ENCODE data around the gene GEMIN8. TPM values are rescaled to one million over a fixed set of nuclear protein-coding genes. Genes with fewer than 3 reads are reported as not detected.

The GEMIN8 gene
- total RNA-seq, 1 experiment from 2014 or later = 14.8 TPM

- no peak overlapping the region for H3K4me2 ChIP-seq (ENCODE audit: insufficient read depth, insufficient read length, low read length)
- TF ChIP-seq CTCF (conservative IDR thresholded peaks at IDR 0.05) = no peak
- H4K91ac ChIP-seq (ENCODE audit: insufficient read length, low read depth, low read length) = no peak overlapping the region
- Mint-ChIP-seq H3K4me1 (no peaks in the 10 kb centered on the region), H3K4me3 (no peak overlapping the region), H3K27me3 (ENCODE audit: low read depth) (peaks cover 2% of the 10 kb centered on the region; the same call in 1 of the 2 replicates), H3K9me3 (peaks cover 19 to 32% of the 10 kb centered on the region in 2 experiments), H3K36me3 (ENCODE audit: insufficient read depth in 1 of 3, low read depth in 3 of 3) (peaks cover 0 to 3% (median 0%) of the 10 kb centered on the region in 3 experiments; a peak in 1 of 7 replicates), H3K27ac (no peak overlapping the region)
- H3K4ac ChIP-seq (ENCODE audit: low read depth, low read length) = no peak overlapping the region
- H3K23me2 ChIP-seq (ENCODE audit: insufficient read length, low read depth, low read length, poor library complexity, severe bottlenecking) = no peaks in the 10 kb centered on the region
- no CpG with 5 or more reads among the region's 3 CpGs for WGBS (ENCODE audit: extremely low coverage, insufficient read length, low lambda C conversion rate)
- H3K79me1 ChIP-seq (ENCODE audit: insufficient read depth, low read depth, low read length, poor library complexity, severe bottlenecking) = no peaks in the 10 kb centered on the region
- no peaks in the 10 kb centered on the region for H3K27me3 ChIP-seq (ENCODE audit: insufficient read depth, low read length)
- DNase-seq = no peak
- H3K4me1 ChIP-seq (ENCODE audit: insufficient read depth, low read length) = no peaks in the 10 kb centered on the region
- no peaks in the 10 kb centered on the region for H4K20me1 ChIP-seq (ENCODE audit: control insufficient read depth, insufficient read depth, insufficient read length)
- H3K18ac ChIP-seq (ENCODE audit: insufficient read length, low read depth, low read length) = no peak overlapping the region
- H3T11ph ChIP-seq (ENCODE audit: low read length) = no peak overlapping the region
- H4K8ac ChIP-seq (replicated peaks; ENCODE audit: insufficient read length, low read depth, low read length) = no peak overlapping the region
- H2BK15ac ChIP-seq (ENCODE audit: low read depth, low read length) = no peak overlapping the region
- H2AFZ ChIP-seq (ENCODE audit: low read length) = no peak overlapping the region
- no peak overlapping the region for H2BK20ac ChIP-seq (ENCODE audit: low read depth, low read length, poor library complexity, severe bottlenecking)
- H3K23ac ChIP-seq (ENCODE audit: insufficient read length, low read depth, low read length) = no peak overlapping the region
- H3K9ac ChIP-seq (ENCODE audit: extremely low read depth, insufficient read length, low read length) = no peak overlapping the region
- H3K14ac ChIP-seq (ENCODE audit: insufficient read depth, low read length) = no peak overlapping the region
- no peak overlapping the region for H2BK120ac ChIP-seq (ENCODE audit: low read depth, low read length, poor library complexity, severe bottlenecking)
- no peaks in the 10 kb centered on the region for H3K9me3 ChIP-seq (ENCODE audit: control insufficient read depth, low read depth, low read length)
- H2BK5ac ChIP-seq (ENCODE audit: insufficient read length, low read length) = no peak overlapping the region
- H2AK5ac ChIP-seq (ENCODE audit: insufficient read length, low read length) = no peak overlapping the region
- H4K5ac ChIP-seq (ENCODE audit: insufficient read length, low read depth, low read length) = no peak overlapping the region
- no peak overlapping the region for H2BK12ac ChIP-seq (ENCODE audit: insufficient read length, low read depth, low read length)
- H3K27ac ChIP-seq (ENCODE audit: insufficient read length, low read depth, low read length) = no peak overlapping the region
- H3K79me2 ChIP-seq (ENCODE audit: insufficient read depth, low read length) = no peaks in the 10 kb centered on the region
- H3K56ac ChIP-seq (ENCODE audit: insufficient read length, low read depth, low read length) = no peak overlapping the region
Measured at GRCh38 chrX:14038375-14039085, 8.8 kb upstream of the GEMIN8 start.

Data from H9 (cell line).